Measurements from ENCODE around the gene PCCA. TPM values are rescaled to one million over a fixed set of nuclear protein-coding genes. Genes with fewer than 3 reads are reported as not detected.

PCCA gene
- polyA plus RNA-seq, 1 of the 3 experiments (the other 2 are of a cell fraction) = 7.3 TPM

DNA sequence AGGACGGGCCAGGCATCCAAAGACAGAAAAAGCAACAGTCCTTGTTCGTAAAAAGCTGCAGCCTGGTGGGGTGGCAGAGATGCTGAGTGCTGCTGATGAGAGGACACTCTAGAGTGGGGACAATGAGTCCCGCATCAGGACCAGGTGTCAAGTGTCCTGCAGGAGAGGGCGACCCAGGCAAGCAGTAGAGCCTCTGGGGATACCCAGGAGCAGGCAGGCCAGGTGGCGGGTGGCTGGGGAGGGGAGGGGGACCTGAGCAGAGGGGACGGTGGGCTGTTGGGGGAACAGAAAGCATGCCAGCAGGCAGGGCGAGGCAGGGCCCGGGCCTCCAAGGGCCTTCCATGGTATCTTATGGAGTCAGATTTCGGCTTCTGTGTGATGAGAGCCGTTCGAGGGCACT is 463.9 kb downstream of the PCCA start:
- TF ChIP-seq, protein P1, sequence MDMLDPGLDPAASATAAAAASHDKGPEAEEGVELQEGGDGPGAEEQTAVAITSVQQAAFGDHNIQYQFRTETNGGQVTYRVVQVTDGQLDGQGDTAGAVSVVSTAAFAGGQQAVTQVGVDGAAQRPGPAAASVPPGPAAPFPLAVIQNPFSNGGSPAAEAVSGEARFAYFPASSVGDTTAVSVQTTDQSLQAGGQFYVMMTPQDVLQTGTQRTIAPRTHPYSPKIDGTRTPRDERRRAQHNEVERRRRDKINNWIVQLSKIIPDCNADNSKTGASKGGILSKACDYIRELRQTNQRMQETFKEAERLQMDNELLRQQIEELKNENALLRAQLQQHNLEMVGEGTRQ (IDR thresholded peaks at IDR 0.05; ENCODE audit: borderline replicate concordance, low read depth, low read length) = no peak
- TF ChIP-seq JUND (IDR thresholded peaks at IDR 0.05) (no peak), FOXM1 (IDR thresholded peaks at IDR 0.05; ENCODE audit: low read depth) (no peak), GATA2 (CRISPR knock-in tag; IDR thresholded peaks at IDR 0.05) (no peak), FOXJ3 (CRISPR knock-in tag; IDR thresholded peaks at IDR 0.05) (no peak), CHD2 (IDR thresholded peaks at IDR 0.05; ENCODE audit: low read length, partially characterized antibody) (no peak), TAF1 (IDR thresholded peaks at IDR 0.05; ENCODE audit: borderline replicate concordance, low read depth, low read length) (no peak), YY1 (IDR thresholded peaks at IDR 0.05; ENCODE audit: low read depth) (no peak), POLR2AphosphoS5 (IDR thresholded peaks at IDR 0.05; ENCODE audit: low read depth, low read length) (no peak), MXI1 (IDR thresholded peaks at IDR 0.05; ENCODE audit: low read depth, low read length) (no peak)
- TF ChIP-seq, protein P2, sequence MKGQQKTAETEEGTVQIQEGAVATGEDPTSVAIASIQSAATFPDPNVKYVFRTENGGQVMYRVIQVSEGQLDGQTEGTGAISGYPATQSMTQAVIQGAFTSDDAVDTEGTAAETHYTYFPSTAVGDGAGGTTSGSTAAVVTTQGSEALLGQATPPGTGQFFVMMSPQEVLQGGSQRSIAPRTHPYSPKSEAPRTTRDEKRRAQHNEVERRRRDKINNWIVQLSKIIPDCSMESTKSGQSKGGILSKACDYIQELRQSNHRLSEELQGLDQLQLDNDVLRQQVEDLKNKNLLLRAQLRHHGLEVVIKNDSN (IDR thresholded peaks at IDR 0.05; ENCODE audit: borderline replicate concordance, low read depth) = no peak
- TF ChIP-seq, protein P3, sequence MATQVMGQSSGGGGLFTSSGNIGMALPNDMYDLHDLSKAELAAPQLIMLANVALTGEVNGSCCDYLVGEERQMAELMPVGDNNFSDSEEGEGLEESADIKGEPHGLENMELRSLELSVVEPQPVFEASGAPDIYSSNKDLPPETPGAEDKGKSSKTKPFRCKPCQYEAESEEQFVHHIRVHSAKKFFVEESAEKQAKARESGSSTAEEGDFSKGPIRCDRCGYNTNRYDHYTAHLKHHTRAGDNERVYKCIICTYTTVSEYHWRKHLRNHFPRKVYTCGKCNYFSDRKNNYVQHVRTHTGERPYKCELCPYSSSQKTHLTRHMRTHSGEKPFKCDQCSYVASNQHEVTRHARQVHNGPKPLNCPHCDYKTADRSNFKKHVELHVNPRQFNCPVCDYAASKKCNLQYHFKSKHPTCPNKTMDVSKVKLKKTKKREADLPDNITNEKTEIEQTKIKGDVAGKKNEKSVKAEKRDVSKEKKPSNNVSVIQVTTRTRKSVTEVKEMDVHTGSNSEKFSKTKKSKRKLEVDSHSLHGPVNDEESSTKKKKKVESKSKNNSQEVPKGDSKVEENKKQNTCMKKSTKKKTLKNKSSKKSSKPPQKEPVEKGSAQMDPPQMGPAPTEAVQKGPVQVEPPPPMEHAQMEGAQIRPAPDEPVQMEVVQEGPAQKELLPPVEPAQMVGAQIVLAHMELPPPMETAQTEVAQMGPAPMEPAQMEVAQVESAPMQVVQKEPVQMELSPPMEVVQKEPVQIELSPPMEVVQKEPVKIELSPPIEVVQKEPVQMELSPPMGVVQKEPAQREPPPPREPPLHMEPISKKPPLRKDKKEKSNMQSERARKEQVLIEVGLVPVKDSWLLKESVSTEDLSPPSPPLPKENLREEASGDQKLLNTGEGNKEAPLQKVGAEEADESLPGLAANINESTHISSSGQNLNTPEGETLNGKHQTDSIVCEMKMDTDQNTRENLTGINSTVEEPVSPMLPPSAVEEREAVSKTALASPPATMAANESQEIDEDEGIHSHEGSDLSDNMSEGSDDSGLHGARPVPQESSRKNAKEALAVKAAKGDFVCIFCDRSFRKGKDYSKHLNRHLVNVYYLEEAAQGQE (IDR thresholded peaks at IDR 0.05; ENCODE audit: low read depth, low read length) = no peak
- TF ChIP-seq, protein P4, sequence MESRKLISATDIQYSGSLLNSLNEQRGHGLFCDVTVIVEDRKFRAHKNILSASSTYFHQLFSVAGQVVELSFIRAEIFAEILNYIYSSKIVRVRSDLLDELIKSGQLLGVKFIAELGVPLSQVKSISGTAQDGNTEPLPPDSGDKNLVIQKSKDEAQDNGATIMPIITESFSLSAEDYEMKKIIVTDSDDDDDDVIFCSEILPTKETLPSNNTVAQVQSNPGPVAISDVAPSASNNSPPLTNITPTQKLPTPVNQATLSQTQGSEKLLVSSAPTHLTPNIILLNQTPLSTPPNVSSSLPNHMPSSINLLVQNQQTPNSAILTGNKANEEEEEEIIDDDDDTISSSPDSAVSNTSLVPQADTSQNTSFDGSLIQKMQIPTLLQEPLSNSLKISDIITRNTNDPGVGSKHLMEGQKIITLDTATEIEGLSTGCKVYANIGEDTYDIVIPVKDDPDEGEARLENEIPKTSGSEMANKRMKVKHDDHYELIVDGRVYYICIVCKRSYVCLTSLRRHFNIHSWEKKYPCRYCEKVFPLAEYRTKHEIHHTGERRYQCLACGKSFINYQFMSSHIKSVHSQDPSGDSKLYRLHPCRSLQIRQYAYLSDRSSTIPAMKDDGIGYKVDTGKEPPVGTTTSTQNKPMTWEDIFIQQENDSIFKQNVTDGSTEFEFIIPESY (IDR thresholded peaks at IDR 0.05; ENCODE audit: borderline replicate concordance, low read depth) = no peak
- Histone ChIP-seq H3K27ac (ENCODE audit: low read depth in 2 of 2, low read length in 1 of 2) (no peak overlapping the region), H3K9me3 (no peaks in the 10 kb centered on the region), H3K36me3 (replicated peaks in 1 of 2; ENCODE audit: control insufficient read depth in 1 of 2, insufficient read depth in 2 of 2, low read length in 1 of 2) (no peaks in the 10 kb centered on the region), H3K79me2 (ENCODE audit: insufficient read depth) (no peaks in the 10 kb centered on the region), H3K4me2 (no peak overlapping the region), H3K4me1 (ENCODE audit: control insufficient read depth in 1 of 2, insufficient read depth in 2 of 2, low read depth in 1 of 2, low read length in 1 of 2) (peaks cover 0 to 8% of the 10 kb centered on the region in 2 experiments; a peak in 1 of 4 replicates), H2AFZ (ENCODE audit: low read depth) (no peak overlapping the region), H3K27me3 (ENCODE audit: insufficient read depth) (no peaks in the 10 kb centered on the region), H3K4me3 (ENCODE audit: low read depth in 2 of 2, low read length in 1 of 2) (no peak overlapping the region), H4K20me1 (ENCODE audit: insufficient read depth) (no peaks in the 10 kb centered on the region), H3F3A (replicated peaks; ENCODE audit: insufficient read depth) (no peaks in the 10 kb centered on the region), H3K9me2 (no peaks in the 10 kb centered on the region), H3K9ac (no peak overlapping the region)
- WGBS (ENCODE audit: low lambda C conversion rate) = 91% methylated on average over 10 of the region's 11 CpGs
- ChIA-PET POLR2A (no interaction called here), CTCF (no interaction called here)
- no peak for DNase-seq
